GM12872 (cell line): ENCODE data around the gene OTOA.

Source experiments
- TF ChIP-seq, protein P1 (sequence below): IDR thresholded peaks from 3 replicates; pipeline ENCODE4 v1.5.1; 2011; ENCODE audit warnings: low read depth, mild to moderate bottlenecking, low read length, moderate library complexity; ENCODE audit not compliant: insufficient read depth

OTOA gene

DNA sequence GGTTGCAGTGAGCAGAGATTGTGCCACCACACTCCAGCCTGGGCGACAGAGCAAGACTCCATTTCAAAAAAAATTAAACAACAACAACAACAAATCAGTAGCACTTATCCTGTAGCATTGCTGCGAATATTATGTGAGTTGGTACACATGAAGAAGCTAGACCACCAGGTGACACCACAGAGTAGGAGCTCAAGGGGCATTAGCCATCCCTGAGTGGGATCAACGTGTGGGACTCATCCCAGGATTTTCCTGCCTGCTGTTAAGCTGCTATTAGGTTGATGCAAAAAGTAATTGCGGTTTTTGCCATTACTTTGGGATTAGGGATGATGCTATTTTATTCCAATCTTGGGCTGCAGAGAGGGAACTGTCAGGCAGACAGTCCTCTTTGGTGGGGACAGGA lies 47.2 kb downstream of the OTOA start:
- TF ChIP-seq, protein P1, sequence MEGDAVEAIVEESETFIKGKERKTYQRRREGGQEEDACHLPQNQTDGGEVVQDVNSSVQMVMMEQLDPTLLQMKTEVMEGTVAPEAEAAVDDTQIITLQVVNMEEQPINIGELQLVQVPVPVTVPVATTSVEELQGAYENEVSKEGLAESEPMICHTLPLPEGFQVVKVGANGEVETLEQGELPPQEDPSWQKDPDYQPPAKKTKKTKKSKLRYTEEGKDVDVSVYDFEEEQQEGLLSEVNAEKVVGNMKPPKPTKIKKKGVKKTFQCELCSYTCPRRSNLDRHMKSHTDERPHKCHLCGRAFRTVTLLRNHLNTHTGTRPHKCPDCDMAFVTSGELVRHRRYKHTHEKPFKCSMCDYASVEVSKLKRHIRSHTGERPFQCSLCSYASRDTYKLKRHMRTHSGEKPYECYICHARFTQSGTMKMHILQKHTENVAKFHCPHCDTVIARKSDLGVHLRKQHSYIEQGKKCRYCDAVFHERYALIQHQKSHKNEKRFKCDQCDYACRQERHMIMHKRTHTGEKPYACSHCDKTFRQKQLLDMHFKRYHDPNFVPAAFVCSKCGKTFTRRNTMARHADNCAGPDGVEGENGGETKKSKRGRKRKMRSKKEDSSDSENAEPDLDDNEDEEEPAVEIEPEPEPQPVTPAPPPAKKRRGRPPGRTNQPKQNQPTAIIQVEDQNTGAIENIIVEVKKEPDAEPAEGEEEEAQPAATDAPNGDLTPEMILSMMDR, result 0 out of 3 replicates have a peak, but pooled peaks have one; percentile 4

DNA sequence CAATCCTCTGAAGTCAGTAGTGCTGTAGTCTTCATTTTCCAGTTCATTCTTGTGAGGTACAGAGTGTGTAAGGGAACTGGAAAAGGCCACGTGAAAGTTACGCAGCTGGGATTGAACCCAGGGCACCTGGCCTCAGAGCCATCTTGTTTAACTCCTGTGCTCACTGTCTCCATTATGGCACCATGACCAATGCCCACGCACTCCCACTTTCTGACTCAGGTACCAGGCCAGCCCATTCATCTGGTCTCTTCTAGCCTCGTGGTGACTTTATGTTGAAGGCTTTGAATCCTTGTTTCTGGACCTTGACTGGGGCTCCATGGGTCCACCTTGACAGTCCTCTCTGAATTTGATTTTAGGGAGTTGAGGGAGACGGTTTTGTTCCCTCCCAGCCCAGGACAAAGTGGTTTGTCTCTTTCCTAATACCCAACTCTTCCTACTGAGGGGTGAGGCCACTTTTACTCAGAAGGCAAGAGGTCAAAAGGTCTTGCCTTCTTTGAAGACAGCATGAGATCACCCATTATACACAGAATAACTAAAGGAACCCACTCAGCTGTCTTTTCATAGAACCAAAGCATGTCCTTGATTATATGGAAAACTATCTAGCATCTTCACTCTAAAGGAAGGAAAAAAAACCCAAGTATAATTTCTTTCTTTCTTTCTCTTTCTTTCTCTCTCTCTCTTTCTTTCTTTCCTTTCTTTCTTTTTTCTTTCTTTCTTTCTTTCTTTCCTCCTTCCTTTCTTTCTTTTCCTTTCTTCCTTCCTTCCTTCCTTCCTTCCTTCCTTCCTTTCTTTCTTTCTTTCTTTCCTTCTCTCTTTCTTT lies 50.0 kb downstream of the OTOA start:
- TF ChIP-seq, protein P1, result no peak

DNA sequence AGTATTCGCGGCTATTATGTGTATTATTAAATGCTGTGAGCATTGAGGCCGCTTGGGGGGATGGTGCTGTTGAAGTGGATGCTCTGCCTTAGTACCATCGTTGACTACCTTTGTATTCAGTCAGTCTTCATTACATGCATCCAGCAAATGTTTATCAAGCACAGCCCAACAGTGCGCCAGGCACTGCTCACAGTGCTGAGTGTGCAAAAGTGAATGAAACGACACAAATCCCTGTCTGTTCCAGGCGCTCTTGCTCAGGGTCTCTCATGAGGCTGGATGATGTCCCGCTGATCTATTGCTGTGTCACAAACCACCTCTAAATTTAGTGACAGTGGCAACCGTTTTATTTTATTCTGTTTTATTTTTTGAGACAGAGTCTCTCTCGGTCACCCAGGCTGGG lies 53.8 kb downstream of the OTOA start:
- TF ChIP-seq, protein P1, result no peak

DNA sequence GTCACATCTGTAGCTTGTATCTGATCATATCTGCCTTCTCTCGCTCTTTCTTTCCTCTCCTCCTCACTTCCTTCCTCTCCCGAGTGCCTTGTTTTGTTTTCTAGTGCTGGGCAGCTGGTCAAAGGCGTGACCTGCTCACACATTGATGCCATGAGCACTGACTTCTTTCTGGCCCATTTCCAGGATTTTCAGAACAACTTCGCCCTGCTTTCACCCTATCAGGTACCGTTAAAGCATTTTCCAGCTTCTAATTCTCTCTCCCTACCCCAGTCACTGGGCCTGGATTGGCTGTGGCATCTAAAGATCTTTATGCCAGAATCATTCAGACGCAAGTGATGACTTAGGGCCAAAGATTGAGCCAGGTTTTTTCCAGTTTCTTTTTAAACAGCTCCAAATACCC lies 55.5 kb downstream of the OTOA start:
- TF ChIP-seq, protein P1, result no peak

DNA sequence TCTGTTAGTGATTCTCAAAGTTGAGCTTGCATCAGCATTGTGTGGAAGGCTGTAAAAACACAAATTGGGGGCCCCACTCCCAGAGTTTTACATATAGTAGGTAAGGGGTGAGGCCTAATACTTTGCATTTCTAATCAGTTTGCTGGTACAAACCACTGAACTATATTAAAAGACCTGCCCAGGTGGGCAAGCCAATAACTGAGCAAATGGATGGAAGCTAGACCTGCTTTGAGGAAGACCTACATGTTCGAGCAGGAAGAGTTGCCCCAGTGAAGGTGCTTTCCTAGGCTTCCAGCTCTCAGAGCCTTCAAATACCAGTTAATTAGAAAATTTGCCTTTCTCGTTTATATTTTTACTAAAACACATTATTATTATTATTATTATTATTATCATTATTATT lies 56.8 kb downstream of the OTOA start:
- TF ChIP-seq, protein P1, result no peak

DNA sequence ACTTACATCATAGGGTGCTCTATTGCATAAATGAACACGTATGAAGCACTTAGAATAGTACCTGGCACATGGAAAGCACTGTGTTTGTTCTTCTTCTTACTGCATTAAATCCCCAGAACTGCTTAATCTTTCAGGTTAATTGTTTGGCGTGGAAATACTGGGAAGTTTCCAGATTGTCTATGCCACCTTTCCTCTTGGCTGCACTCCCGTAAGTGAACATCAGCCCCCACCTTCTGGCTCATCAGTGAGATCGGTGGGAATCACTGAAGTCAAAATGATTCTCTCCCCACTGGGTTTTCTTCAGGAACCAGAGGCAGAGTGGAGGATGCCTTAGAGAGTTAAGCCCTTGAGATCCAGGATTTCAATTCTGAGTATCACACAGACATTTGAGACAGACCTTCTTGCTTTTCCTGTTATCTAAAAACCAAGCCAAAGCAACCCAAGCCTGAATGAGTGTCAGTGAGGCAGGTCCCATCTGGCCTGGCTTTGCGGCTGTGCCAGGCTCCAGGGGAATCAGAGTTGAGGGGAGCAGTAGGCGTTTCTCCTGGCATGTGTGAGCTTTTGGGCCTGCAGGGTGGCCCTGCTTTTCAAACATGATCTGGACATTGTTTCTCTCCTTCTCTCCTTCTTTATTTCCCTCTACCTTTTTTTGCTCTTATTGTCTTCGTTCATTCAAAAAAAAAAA lies 59.1 kb downstream of the OTOA start:
- TF ChIP-seq, protein P1, result no peak

DNA sequence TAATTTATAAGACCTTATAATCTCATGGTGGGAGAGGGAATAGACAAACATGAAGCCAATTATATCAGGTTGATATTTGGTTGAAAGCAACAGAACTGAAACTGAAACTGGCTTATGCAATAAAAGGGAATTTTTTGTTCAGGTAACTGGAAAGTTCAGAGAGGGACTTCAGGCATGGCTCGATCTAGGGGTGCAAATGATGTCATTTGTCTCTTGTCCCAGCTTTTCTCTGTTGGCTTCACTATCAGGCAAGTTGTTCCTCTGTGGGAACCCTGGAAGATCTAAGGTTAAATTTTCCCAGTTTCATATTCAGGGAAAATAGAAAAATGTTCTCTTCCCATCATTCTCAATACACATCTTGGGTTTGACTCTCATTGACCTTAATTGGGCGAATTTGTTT lies 59.8 kb downstream of the OTOA start:
- TF ChIP-seq, protein P1, result no peak
